Neural progenitor cell (in vitro differentiated cells): ENCODE data around the gene RERE. TPM values are rescaled to one million over a fixed set of nuclear protein-coding genes. Genes with fewer than 3 reads are reported as not detected.
"Not testable (repeated sequence)": the region's sequence is repeated elsewhere in the genome, so short reads cannot be mapped to it uniquely, and the experiment has no call there.

ENCODE experiments used
- DNase-seq: peaks from one replicate; pipeline ENCODE4 v3.0.0-alpha.2; 2016; ENCODE audit warnings: low spot score
- H2AFZ ChIP-seq: fragments of 200-600 bp; sonication (generic); replicated peaks from 2 replicates; pipeline ENCODE4 v1.6.1; 2016; ENCODE audit warnings: antibody characterized with exemption
- H3F3A ChIP-seq: fragments of 200-600 bp; sonication (generic); 2 replicates; pipeline ENCODE4 v1.6.1; 2016; ENCODE audit warnings: antibody characterized with exemption, low read depth
- H3K27ac ChIP-seq: fragments of 200-600 bp; sonication (generic); 2 replicates; pipeline ENCODE4 v1.5.1; 2016; ENCODE audit warnings: mild to moderate bottlenecking
- H3K27me3 ChIP-seq: fragments of 200-600 bp; sonication (generic); 2 replicates; pipeline ENCODE4 v1.6.1; 2016; ENCODE audit warnings: mild to moderate bottlenecking, moderate library complexity
- H3K36me3 ChIP-seq: fragments of 200-600 bp; sonication (generic); 2 replicates; pipeline ENCODE4 v1.5.1; 2016
- H3K4me1 ChIP-seq: fragments of 200-600 bp; sonication (generic); 2 replicates; pipeline ENCODE4 v1.6.1; 2016; ENCODE audit warnings: mixed run types
- H3K4me2 ChIP-seq: fragments of 200-600 bp; sonication (generic); 2 replicates; pipeline ENCODE4 v1.6.1; 2016
- H3K4me3 ChIP-seq: fragments of 200-600 bp; sonication (generic); 2 replicates; pipeline ENCODE4 v1.5.1; 2016
- H3K79me2 ChIP-seq: fragments of 200-600 bp; sonication (generic); 2 replicates; pipeline ENCODE4 v1.6.1; 2016; ENCODE audit warnings: low read depth
- H3K9ac ChIP-seq: fragments of 200-600 bp; sonication (generic); 2 replicates; pipeline ENCODE4 v1.6.1; 2016
- H3K9me3 ChIP-seq: fragments of 200-600 bp; sonication (generic); 2 replicates; pipeline ENCODE4 v1.5.1; 2016; ENCODE audit warnings: low read depth
- H4K20me1 ChIP-seq: fragments of 200-600 bp; sonication (generic); 2 replicates; pipeline ENCODE4 v1.6.1; 2016; ENCODE audit warnings: low read depth
- H3K27ac Mint-ChIP-seq: 3 replicates; pipeline ENCODE4 v1.8.0; 2021; ENCODE audit warnings: mixed read lengths
- H3K27me3 Mint-ChIP-seq: 2 replicates; pipeline ENCODE4 v1.8.0; 2022; ENCODE audit warnings: low read depth, mild to moderate bottlenecking, inconsistent platforms, moderate library complexity, mixed read lengths; ENCODE audit not compliant: insufficient read depth
- H3K36me3 Mint-ChIP-seq: 3 replicates; pipeline ENCODE4 v1.8.0; 2021; ENCODE audit warnings: mixed read lengths
- H3K4me1 Mint-ChIP-seq: 3 replicates; pipeline ENCODE4 v1.8.0; 2021; ENCODE audit warnings: mixed read lengths
- H3K4me3 Mint-ChIP-seq: 3 replicates; pipeline ENCODE4 v1.8.0; 2021; ENCODE audit warnings: mild to moderate bottlenecking, moderate library complexity, mixed read lengths
- H3K9me3 Mint-ChIP-seq: 3 replicates; pipeline ENCODE4 v1.8.0; 2020; ENCODE audit warnings: mixed read lengths
- CTCF ChIP-seq: fragments of 200-600 bp; sonication (generic); IDR thresholded peaks from 2 replicates; pipeline ENCODE4 v1.5.1; 2017; ENCODE audit warnings: antibody characterized with exemption, mild to moderate bottlenecking
- EZH2 ChIP-seq: fragments of 200-600 bp; sonication (generic); IDR thresholded peaks from 2 replicates; pipeline ENCODE4 v1.6.1; 2017; ENCODE audit warnings: antibody characterized with exemption, mild to moderate bottlenecking, moderate library complexity
- EZH2phosphoT487 ChIP-seq: fragments of 200-600 bp; sonication (generic); IDR thresholded peaks from 2 replicates; pipeline ENCODE4 v1.6.1; 2017; ENCODE audit warnings: antibody characterized with exemption
- total RNA-seq: library from RNA; depleted of rRNA; stranded (reverse); fragments of >200 nt; gene quantifications from 2 replicates; pipeline ENCODE4 v1.2.3, GENCODE V29; 2015; ENCODE audit warnings: low replicate concordance

The RERE gene
- total RNA-seq, 1 donor from 2014 or later: 29.8 TPM

DNA sequence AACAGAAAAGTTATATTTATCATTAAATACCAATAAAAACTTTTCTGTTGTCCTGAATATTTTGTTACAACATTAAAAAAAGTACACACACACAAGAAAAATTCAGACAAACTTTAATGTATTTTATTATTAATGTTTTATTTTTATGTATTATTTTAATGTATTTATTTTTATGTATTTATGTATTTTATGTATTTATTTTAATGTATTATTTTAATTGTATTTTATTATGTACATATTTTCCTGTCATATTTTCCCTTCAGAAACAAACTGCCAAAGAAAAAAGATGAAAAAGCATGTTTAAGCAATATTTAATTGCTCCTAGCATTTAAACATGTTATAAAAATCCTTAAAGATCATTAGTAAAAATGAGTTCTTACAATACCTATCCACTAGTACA is 222.1 kb downstream of the RERE start:
- DNase-seq: no peak
- TF ChIP-seq EZH2phosphoT487 (no peak), CTCF (no peak), EZH2 (no peak)
- Mint-ChIP-seq H3K36me3 (peaks cover 24% of the 10 kb centered on the region), H3K4me3 (no peak overlapping the region), H3K4me1 (peaks cover 70% of the 10 kb centered on the region), H3K27me3 (no peaks in the 10 kb centered on the region), H3K27ac (no peak overlapping the region), H3K9me3 (peaks cover 4% of the 10 kb centered on the region)
- Histone ChIP-seq H2AFZ (no peak overlapping the region), H3K36me3 (no peaks in the 10 kb centered on the region), H3K27me3 (no peaks in the 10 kb centered on the region), H3K4me3 (no peak overlapping the region), H4K20me1 (peaks cover 71% of the 10 kb centered on the region), H3K4me1 (peaks cover 47% of the 10 kb centered on the region), H3K79me2 (peaks cover 100% of the 10 kb centered on the region), H3K4me2 (no peak overlapping the region), H3K27ac (no peak overlapping the region), H3F3A (peaks cover 21% of the 10 kb centered on the region), H3K9ac (no peak overlapping the region), H3K9me3 (no peaks in the 10 kb centered on the region)

- not testable (repeated sequence) for H3K4me2 ChIP-seq, H3K27ac Mint-ChIP-seq, H3K36me3 ChIP-seq, H3K9me3 ChIP-seq, DNase-seq, H3K27ac ChIP-seq, H3K9ac ChIP-seq, H3K4me3 Mint-ChIP-seq, H3K27me3 ChIP-seq, H3K4me3 ChIP-seq, H3K9me3 Mint-ChIP-seq, H2AFZ ChIP-seq, H3K27me3 Mint-ChIP-seq
- Mint-ChIP-seq H3K4me1 (peaks cover 67% of the 10 kb centered on the region), H3K36me3 (peaks cover 28% of the 10 kb centered on the region)
- H3K4me1 ChIP-seq: peaks cover 46% of the 10 kb centered on the region
- peaks cover 18% of the 10 kb centered on the region for H3F3A ChIP-seq
- H4K20me1 ChIP-seq: peaks cover 71% of the 10 kb centered on the region
- H3K79me2 ChIP-seq: peaks cover 100% of the 10 kb centered on the region
These were observed 224.1 kb downstream of the RERE start for GRCh38 chr1:8593292-8593691.

- TF ChIP-seq EZH2phosphoT487 (no peak), EZH2 (no peak), CTCF (no peak)
- H3K9me3 ChIP-seq: no peaks in the 10 kb centered on the region
- peaks cover 100% of the 10 kb centered on the region for H3K79me2 ChIP-seq
- no peak overlapping the region for H3K9ac ChIP-seq
- no peak overlapping the region for H2AFZ ChIP-seq
- no peak overlapping the region for H3K4me3 ChIP-seq
- Mint-ChIP-seq H3K27ac (peak overlapping the region; percentile 21), H3K4me1 (peaks cover 70% of the 10 kb centered on the region), H3K36me3 (peaks cover 28% of the 10 kb centered on the region), H3K4me3 (no peak overlapping the region), H3K9me3 (peaks cover 4% of the 10 kb centered on the region), H3K27me3 (no peaks in the 10 kb centered on the region)
- H3F3A ChIP-seq: peaks cover 26% of the 10 kb centered on the region
- H3K27ac ChIP-seq: no peak overlapping the region
- peaks cover 71% of the 10 kb centered on the region for H4K20me1 ChIP-seq
- peaks cover 61% of the 10 kb centered on the region for H3K4me1 ChIP-seq
- H3K36me3 ChIP-seq: no peaks in the 10 kb centered on the region
- DNase-seq: no peak
- H3K4me2 ChIP-seq: no peak overlapping the region
- H3K27me3 ChIP-seq: no peaks in the 10 kb centered on the region
These were observed 225.9 kb downstream of the RERE start for GRCh38 chr1:8591569-8591968.

DNA sequence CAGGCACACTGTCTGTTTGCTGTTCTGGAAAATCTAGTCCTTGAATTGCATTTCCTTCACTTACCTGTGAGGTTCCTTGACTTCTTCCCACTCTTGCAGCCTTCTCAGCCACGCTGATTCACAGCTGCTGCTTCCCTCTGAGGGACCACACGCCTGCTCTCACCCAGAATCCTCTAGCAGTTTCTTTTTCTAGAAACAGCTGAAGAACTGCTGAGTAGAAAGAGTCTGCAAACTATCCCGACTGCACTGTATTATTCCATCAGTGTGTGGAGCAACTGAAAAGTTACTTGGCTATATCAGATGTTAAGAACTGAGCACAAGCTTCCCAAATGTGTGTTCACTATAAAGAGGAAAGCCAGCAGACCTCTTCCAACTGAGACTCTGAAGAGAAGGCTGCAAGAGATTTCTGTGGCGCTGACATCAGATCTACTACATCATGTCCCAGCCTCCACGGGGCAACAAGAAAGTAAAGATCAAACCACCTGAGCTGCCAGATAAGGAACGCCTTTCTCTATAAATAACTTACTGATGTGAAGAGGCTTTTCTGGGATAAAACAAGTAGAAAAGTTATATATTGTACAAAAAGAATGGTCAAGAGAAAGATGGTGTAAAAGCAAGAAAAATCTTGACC is 226.6 kb downstream of the RERE start:
- Histone ChIP-seq H3K27ac (peak overlapping the region; percentile 56), H3K27me3 (no peaks in the 10 kb centered on the region), H3K4me3 (no peak overlapping the region), H4K20me1 (peaks cover 71% of the 10 kb centered on the region), H3F3A (peaks cover 28% of the 10 kb centered on the region), H3K4me1 (peaks cover 65% of the 10 kb centered on the region), H3K4me2 (peak overlapping the region; percentile 25), H2AFZ (no peak overlapping the region), H3K9me3 (no peaks in the 10 kb centered on the region), H3K36me3 (no peaks in the 10 kb centered on the region), H3K9ac (no peak overlapping the region), H3K79me2 (peaks cover 100% of the 10 kb centered on the region)
- no peak overlapping the region for H3K4me3 Mint-ChIP-seq
- peaks cover 4% of the 10 kb centered on the region for H3K9me3 Mint-ChIP-seq
- H3K4me1 Mint-ChIP-seq: peaks cover 69% of the 10 kb centered on the region
- peaks cover 28% of the 10 kb centered on the region for H3K36me3 Mint-ChIP-seq
- DNase-seq: no peak
- H3K27me3 Mint-ChIP-seq: no peaks in the 10 kb centered on the region
- TF ChIP-seq EZH2phosphoT487: no peak
- H3K27ac Mint-ChIP-seq: peak overlapping the region; percentile 78
